DND-41 (cell line): ENCODE results near the gene SUSD4.

ENCODE experiments used
- EZH2 ChIP-seq: IDR thresholded peaks from 3 replicates; pipeline ENCODE4 v1.6.1; 2012; ENCODE audit warnings: borderline replicate concordance, low read depth, mild to moderate bottlenecking, moderate library complexity, low read length, inconsistent platforms; ENCODE audit not compliant: severe bottlenecking
- TF ChIP-seq, protein P1 (sequence below): IDR thresholded peaks from 2 replicates; pipeline ENCODE4 v1.5.1; 2012; ENCODE audit warnings: borderline replicate concordance, low read length, moderate library complexity, mild to moderate bottlenecking; ENCODE audit not compliant: poor library complexity, severe bottlenecking; ENCODE audit errors: extremely low read depth

DNA sequence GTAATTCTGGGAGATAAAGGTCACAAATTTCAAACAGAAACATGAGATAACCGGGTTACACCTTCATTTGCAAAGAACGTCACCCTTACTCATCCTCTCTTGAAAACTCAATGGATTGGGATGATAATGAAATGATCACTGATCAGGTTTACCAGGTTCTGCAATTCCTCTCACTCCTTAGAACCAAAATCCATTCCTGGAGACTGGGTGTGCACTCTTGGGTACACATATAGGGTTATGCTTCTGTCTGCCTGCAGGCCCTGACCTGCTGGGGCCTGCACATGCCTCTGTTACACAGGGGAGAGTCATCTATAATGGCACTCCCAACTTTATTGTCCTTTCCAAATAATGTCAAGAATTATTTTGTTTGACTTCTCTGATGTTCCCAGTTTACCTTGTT is 8.3 kb downstream of the SUSD4 start:
- TF ChIP-seq, protein P1, sequence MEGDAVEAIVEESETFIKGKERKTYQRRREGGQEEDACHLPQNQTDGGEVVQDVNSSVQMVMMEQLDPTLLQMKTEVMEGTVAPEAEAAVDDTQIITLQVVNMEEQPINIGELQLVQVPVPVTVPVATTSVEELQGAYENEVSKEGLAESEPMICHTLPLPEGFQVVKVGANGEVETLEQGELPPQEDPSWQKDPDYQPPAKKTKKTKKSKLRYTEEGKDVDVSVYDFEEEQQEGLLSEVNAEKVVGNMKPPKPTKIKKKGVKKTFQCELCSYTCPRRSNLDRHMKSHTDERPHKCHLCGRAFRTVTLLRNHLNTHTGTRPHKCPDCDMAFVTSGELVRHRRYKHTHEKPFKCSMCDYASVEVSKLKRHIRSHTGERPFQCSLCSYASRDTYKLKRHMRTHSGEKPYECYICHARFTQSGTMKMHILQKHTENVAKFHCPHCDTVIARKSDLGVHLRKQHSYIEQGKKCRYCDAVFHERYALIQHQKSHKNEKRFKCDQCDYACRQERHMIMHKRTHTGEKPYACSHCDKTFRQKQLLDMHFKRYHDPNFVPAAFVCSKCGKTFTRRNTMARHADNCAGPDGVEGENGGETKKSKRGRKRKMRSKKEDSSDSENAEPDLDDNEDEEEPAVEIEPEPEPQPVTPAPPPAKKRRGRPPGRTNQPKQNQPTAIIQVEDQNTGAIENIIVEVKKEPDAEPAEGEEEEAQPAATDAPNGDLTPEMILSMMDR: no peak
- TF ChIP-seq EZH2: no peak
